Stimulated activated CD8-positive, alpha-beta memory T cell treated with anti-CD3 and anti-CD28 coated beads, Interleukin-12 subunit alpha, Interleukin-12 subunit beta, amount 100 ng/mL, for 24 hours (primary cell): ENCODE measurements around the gene PTPRT.

Experiments
- DNase-seq: peaks from one replicate; pipeline ENCODE4 v3.0.0-alpha.2; 2020; ENCODE audit errors: extremely low read depth

PTPRT gene

DNA sequence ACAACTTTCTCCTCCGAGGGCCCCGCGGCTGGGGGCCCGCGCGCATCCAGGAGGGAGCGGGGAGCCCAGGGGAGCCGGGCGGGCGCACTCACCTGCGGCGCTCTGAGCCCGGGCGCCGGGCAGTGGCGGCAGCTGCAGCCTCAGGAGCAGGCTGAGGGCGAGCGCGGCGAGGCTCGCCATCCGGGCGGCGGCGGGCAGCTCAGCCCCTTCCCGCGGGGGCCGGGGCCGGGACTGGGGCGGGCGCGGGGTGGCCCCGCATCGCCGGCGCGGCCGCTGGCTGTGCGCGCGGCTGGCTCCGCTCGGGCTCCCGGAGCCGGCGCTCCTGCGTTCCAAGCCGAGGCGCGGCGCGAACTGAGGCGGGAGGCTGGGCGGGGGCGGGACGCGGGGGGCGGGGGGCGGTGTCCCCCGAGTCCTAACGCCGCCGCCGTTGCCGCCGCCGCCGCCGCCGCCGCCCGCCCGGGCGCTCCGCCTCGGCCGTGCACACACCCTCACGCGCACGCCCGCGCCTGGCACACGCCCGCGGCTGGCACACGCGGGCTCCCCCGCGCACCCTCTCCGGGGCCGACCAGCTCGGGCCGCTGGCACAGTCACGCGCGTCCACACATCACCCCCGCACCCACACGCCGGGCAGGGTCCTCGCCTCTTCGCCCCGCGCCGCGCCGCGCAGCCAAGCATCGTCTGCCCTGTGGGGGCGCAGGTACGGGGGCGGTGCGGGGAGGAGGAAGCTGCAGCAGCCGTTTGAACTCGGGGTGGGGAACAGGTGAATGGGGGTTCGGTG lies at the start of gene PTPRT:
PTPRT (minus strand) TSS at position 353 of the 778 bp plus-strand sequence; CDS start at position 180, 173 bp downstream.
- DNase-seq: no peak

DNA sequence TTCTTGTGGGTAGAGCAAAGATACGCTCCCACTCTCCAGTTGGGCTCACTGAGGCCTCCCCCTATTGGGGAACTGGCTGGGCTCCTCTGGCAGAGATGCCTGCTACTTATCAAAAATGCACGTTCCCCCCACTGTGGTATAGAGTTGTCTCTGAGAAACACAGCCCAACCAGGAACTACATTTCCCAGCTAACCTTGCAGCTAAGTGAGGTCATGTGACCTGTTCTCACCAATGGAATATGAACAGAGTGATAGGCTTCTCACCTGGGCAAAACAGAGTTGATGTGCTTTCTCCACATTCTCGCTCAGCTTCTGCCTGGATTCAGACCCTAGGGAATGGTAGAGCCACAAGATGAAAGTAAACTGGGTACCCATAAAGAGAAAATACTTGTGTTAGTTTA lies 49.1 kb upstream of the PTPRT start:
- DNase-seq: no peak

DNA sequence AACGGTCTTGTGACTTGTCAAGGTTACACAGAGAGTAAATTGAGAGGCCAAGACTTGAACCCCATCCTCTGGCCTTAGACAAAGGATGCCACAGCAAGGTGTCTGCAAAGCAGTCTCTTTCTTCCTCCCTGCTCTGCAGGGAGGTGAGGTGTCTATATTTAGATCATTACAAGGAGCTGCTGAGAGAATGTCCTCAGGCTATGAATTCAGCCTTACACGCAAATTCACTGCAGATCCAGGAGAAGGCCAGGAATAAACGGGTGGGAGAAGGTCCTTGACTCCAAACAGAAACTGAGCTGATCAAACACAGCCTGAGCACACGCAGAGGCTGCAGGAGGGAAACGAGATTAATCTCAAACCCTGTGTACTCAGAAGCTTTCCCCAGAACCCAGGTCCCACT lies 48.6 kb upstream of the PTPRT start:
- no peak for DNase-seq

DNA sequence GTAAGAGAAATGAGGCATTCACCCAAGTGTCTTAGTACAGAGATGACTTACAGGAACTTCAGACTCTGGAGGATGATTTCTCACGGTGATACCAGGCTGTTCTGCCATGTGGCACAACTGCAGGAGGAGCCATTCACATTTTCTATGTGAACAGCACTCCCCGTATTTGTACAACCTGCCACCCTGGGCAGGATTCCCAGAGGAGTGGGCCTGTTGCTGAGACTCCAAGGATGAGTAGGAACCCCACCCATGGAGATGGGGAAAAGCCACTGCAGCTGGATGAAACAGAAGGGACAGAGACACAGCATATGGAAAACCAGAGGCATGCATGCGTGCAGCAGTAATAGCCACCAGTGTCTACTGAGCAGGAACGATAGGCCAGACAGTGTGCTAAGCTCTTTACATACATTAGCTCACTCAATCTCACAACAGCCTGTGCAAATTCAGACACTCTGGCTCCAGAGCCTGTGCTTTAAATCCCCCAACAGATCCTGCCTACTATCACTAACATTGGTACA lies 48.0 kb upstream of the PTPRT start:
- DNase-seq: no peak

DNA sequence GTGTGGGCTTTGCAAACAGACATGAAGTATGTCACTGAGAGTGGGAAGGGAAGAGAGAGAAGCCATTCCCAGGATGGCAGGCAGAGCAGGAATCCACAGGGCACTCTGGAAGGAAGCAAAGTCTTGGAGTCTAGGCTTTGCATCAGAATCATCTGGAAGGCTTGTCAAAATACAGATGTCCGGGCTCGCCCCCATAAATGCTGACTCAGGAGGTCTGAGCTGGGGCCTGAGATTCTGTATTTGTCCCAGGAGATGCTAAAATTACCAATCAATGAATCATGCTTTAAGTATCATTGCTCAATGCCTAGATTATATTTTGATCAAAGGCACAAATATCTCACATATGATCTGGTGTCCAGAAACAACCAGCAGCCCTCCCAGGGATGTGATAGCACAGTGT lies 46.3 kb upstream of the PTPRT start:
- DNase-seq: no peak

DNA sequence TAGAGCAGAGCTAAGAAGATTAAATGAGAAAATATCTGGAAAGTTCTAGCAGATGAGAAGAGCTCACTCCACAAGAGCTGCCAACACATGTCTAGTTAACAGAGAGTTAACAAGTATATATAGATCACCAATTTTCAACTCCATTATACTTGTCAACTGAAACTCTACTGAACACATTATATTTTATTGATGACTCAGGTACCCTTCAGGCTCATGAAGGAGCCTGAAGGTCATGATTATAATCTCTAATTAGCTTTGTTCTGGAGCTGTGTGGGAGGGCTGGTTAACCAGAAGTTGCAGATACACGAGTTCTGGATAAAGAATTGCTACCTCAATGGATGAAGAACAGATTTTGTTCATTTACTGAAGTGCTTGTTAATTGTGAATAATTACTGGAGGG lies 42.1 kb upstream of the PTPRT start:
- DNase-seq: no peak

DNA sequence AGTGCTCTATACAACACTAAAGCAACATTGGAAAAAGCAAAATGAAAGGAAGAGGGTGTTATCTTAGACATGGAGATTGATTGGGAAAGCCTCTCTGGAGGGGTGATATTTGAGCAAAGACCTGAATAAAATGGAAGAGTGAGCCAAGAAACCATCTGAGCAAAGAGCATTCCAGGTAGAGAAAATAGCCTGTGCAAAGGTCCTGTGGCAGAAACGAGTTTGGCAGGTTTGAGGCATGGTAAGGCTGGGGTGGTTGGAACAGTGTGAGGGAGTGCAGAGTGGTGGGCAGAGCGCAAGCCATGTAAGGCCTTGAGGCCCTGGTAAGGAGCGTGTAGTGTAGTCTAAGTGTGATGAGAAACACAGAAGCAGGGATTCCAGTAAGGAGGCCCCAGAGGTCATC lies 40.0 kb upstream of the PTPRT start:
- DNase-seq: no peak

DNA sequence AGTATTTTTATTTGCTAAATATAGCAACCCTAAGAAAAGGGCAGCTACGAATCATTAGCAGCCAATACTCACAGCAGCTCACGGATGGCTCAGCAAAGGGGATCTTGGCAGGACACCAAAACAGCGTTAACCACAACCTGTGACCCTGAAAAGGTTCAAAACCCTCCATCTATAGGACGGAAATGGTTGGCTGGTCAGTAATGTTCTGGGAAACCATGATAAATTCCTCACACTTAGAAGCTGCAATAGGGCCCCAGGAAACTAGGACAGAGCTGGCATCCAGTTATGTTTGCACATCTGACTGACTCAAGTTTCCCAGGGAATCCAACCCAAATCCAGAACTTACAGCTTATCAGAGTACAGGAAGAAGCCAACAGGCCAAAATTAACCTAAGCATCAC lies 30.9 kb upstream of the PTPRT start:
- no peak for DNase-seq

DNA sequence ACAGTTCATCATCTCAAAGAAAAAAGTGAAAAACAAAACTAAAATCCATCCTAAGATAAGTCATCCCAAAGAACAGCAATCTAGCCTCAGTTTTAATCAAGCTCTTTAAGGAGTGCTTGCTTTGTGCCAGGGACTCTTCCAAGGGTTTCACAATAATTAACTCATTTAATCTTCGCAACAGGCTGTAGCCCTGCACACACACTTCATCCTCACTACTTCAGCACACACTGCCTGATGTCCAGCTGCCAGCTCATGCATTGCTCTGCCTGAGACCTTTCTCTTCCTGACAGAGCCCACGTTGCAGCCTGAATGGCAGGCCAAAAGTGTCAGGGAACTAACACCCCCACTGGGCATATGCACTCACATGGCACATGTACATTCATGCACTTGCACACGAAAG lies 21.2 kb upstream of the PTPRT start:
- no peak for DNase-seq

DNA sequence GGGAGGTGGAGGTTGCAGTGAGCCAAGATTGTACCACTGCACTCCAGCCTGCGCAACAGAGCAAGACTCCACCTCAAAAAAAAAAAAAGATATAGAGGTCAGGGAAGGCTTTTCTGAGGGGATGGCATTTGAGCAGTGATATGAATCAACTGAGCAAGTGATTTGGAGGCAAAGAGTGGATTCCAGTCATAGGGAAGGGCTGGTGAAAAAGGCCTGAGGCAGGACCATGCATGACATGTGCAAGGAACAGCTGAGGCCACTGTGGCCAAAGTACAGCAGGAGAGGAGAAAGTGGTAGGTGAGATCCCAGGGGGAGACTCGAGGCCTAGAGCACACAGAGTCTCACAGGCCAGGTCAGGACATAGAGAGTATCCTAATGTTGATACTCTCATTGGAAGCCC lies 20.1 kb upstream of the PTPRT start:
- no peak for DNase-seq

DNA sequence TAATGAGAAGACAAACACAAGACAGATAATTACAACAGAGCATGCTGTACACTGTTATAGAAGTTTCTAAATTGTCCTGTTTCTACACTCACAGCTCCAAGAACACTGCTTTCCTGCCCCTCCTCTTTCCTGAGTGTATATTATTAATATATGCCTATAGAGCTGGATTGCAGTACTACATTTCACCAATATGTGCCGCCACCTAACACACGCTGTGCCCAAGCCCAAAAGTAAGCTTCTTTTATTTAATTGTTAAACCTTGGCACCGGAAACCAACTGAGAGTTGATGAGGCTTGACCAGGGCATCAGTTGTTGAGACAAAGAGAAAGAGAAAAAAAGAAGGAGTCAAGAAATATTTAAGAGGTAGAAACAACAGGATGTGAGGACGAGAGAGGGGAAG lies 16.0 kb upstream of the PTPRT start:
- DNase-seq: no peak

DNA sequence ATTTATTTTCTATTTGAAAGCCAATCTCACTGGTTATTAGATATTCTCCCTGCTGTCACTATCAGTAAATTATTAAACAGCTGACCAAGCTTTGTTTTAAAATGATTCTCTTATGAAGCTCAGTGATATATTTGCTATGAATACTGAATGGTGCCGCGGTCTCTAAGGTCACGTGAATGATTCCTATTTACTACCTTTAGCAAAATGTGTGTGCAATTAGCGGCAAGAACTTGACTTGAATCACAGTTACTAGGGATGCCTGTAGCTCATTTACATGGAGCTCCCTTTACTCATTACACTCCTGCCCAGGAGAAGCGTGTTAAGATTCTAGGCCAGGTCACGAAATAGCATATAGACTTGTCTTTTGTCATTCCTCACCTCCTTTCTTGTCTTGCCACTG lies 12.4 kb upstream of the PTPRT start:
- no peak for DNase-seq

DNA sequence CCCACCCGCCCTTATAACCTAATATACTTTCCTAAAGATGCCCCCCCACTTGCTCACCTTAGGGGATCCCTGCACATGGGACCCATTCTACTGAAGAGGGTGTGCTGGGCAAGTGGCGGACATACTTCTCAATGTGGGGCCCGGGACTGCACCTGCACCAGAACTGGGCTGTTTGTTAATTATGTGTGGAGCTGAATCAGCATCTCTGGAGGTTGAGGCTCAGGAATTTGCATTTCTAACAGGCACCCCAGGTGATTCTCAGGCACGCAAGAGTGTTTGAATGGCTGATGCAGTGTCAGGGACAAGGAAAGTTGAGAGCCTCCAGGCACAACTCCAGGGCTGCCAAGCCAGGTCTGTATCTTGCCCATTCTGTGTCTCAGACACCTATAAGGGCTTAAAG lies 8.9 kb upstream of the PTPRT start:
- no peak for DNase-seq

DNA sequence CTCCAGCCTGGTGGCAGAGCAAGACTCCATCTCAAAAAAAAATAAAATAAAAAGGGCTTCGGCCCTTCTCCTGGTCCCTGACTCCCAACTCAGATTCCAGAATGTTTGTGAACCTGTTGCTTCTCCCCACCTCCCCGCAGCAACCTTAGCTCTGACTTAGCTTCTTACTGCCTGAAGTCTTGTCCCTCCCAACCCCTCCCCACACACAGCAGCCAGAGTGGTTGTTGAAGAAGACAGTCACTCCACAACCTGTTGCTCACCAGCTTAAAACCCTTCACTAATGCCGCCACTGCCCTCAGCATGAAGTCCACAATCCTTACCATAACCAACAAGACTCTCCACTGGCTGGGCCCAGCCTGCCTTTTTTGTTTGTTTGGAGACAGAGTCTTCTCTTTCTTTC lies 6.5 kb upstream of the PTPRT start:
- no peak for DNase-seq

DNA sequence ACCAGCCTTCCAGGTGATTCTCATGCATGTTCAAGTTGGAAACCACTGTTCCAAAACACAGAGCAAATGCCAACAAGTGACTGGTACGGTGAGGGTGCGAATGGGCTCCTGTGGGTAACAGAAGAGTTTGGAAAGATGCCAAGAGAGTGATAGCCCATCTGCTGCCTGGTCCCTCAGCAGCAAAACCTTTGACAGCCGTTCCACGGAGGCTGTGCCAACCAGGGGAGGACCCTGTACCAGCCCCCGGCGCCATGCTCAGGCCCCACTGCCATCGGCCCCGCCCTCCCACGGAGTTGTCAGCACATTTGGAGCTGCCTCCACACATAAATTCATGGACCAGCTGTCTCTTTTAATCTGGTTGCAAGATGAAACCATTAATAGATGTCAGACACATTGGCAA lies 4.4 kb upstream of the PTPRT start:
- no peak for DNase-seq

DNA sequence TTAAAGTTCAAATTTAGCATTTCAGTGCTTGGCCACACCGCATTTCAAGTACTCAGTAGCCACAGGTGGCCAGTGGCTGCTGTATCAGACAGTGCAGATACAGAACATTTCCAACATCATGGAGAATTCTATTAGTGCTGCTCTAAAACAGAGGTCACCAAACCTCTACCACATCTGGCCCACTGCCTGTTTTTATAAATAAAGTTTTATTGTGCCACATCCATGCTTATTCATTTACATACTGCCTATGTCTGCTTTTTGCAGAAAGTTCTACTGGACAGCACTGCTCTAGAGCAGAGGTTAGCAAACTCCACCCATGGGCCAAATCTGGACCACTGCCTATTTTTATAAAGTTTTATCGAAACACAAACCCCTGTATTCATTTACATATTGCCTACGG lies 3.7 kb upstream of the PTPRT start:
- DNase-seq: no peak

DNA sequence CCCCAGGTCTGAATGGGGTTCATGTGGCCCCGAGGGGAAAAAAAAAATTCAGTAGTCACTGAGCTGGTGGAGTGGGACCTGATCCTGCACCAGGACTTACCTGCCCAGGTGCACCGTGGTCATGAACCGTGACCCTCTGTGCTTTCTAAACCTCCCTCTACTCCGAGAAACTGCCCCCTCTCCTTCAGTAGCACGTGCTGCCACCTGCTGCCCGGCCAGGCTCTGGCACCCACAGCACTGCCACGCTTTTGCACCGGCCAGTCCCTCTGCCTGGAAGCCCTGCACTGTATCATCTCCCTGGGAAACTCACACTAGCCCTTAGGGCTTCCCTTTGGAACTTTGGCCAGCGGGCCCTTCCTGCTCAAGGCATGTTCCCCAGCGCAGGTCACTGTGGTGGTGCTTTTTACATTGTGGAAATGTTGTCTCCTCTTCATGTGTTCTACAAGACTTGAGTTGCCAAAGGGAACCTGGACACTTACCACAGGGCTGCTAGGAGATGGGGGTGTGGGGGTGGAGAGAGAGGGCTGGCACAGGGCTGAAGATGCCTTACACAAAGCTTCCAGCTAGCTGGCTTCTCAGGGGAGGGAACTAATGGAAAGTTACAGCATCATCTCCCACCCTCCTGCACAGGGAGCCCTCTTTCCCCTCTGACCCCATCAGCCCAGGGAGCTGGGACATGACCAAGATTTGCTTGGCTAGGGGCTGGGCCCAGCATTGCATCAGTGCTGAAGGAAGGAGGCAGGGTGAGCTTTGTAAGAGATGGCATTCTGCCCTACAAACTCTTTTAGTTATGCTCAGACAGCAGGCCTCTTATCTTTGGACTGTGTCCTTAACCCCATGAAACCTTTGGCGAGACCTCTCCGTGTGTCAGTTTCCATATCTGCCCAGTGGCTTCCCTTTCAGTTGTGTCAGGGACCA lies 2.5 kb upstream of the PTPRT start:
- no peak for DNase-seq

DNA sequence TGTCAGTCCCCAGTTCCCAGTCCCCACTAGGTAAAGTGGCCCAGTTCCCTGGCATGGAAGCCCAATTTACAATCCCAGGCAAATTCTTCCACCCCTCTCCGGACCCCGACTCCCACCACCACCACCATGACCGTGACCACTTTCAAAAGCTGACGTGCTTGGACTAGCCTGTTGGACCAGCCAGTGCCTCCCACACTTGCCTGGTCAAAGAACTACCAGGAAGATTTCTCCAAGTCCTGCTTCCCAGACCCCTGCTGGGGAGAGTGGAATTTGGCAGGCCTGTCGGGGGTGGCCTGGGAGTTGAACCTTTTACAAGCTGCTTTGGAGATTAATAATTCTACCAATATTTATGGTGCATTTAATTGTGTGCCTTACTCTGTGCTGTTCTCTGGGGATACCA lies 1.4 kb upstream of the PTPRT start:
- DNase-seq: no peak

DNA sequence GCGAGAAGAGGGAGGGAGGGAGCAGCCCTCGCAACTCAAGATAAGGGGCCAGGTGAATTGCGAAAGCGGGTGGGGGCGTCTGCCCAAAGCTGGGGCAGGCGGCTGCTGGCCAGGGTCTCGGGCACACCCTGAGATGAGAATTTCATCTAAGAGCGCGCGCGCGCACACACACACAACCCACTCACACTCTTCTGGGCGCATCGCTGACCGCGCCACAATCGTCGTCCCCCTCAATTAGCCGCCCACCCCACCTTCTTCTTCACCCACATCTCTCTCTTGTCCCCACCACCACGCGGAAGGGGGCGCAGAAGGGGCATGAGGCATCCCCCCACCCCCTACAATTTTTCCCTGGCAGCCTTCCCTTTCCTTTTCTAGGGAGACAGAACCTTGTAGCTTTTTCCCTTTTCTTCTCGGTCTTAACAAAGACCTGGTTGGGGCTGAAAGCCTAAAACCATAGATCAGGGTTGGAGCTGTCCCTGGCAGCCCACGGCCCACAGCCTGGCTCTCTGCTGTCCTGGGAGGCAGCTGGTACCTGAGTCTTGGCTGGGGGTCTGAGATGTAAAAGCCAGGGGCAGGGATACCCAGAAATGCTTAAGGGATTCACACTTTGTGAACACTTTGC lies 737 bp upstream of the PTPRT start:
- DNase-seq: no peak

DNA sequence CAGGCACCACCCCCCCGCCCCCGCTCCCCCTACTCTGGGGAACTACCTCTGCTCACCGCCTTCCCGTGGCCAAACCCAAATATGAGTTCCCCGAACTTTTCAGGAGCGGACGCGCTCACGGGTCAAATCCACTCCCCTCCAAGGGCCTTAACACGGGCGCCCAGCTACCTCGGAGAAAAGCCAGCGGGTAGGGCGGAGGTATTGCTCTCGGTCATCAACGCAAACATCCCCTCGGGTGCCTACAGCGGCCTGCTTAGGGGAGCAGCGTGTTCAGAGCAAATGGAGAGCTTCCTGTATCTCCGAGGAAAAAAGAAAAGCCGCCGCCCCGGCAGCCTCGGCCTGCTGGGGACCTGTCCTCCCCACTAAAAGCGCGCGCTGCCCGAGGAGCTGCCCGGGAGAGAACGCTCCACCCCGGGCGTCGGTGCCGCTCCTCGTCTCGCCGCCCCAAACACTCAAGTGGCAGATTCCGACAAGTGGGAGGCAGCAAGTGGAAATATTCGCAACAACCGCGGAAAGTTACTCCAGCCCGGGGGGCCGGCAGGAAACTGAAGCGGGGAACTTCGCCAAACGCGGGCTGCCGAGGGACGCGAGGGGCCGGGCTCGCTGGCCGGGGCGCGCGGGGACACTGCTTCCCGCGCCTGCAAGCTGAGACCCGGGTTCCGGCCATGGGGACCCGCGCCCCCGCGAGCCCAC lies 699 bp downstream of the PTPRT start:
- no peak for DNase-seq

DNA sequence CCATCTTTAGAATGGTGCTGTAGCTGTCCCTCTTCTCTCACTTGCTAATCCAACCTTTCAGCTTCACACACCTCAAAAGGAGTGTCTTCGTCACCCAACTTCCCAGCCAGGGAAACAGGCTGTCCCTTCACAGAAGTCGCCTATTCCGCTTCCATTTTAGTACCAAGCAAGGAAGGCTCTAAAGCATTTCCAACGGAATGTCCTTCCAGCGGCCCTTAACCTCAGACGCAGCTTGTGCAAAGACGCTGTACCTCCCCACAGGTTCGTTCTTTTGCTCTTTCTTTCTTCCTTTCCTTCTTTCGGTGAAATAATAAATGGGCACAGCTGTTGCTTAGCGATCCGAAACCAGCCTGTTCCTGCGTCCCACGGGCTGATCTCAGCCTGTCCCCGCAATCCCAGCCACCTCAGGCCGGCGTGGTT lies 1.5 kb downstream of the PTPRT start:
- no peak for DNase-seq
